Measurements from ENCODE around the gene DEGS2. TPM values are rescaled to one million over a fixed set of nuclear protein-coding genes. Genes with fewer than 3 reads are reported as not detected.

The DEGS2 gene
- total and polyA plus RNA-seq, 4 donors: 3.6 to 7.4 (median 5.7) TPM

GRCh38 chr14:100117633-100118395, 41.6 kb downstream of the DEGS2 start:
- Histone ChIP-seq H3K36me3 (ENCODE audit: control insufficient read depth in 4 of 4, insufficient read depth in 4 of 4, low read length in 4 of 4) (peaks cover 0 to 9% (median 3%) of the 10 kb centered on the region in 4 donors), H3K4me1 (ENCODE audit: control insufficient read depth in 5 of 5, insufficient read depth in 5 of 5, low read length in 5 of 5) (peaks cover 0 to 12% (median 1%) of the 10 kb centered on the region in 5 donors), H3K27me3 (ENCODE audit: control insufficient read depth in 3 of 3, insufficient read depth in 3 of 3, low read length in 2 of 3) (no peaks in the 10 kb centered on the region), H3K9ac (ENCODE audit: insufficient read depth in 1 of 2, low read length in 2 of 2) (no peak overlapping the region), H3K4me3 (no peak overlapping the region), H3K27ac (ENCODE audit: low read depth in 1 of 2, low read length in 1 of 2) (no peak overlapping the region), H3K9me3 (ENCODE audit: control insufficient read depth in 4 of 4, insufficient read depth in 3 of 4, low read length in 3 of 4) (no peaks in the 10 kb centered on the region)
- WGBS, 2 donors: 86 to 91% methylated on average over 14 of the region's 14 CpGs
- TF ChIP-seq CTCF (IDR thresholded peaks at IDR 0.05; ENCODE audit: control extremely low read depth, extremely low read depth): no peak
- DNase-seq: no peak
- ATAC-seq (ENCODE audit: insufficient read depth, low FRiP score): no peak

- no peak overlapping the region for H3K9ac ChIP-seq (ENCODE audit: insufficient read depth in 1 of 2, low read length in 2 of 2)
- no peaks in the 10 kb centered on the region for H3K9me3 ChIP-seq (ENCODE audit: control insufficient read depth in 4 of 4, insufficient read depth in 3 of 4, low read length in 3 of 4)
- no peak for DNase-seq
- TF ChIP-seq CTCF (IDR thresholded peaks at IDR 0.05; ENCODE audit: control extremely low read depth, extremely low read depth): no peak
- H3K27ac ChIP-seq (ENCODE audit: low read depth in 1 of 2, low read length in 1 of 2): no peak overlapping the region
- peaks cover 0 to 9% (median 3%) of the 10 kb centered on the region in 4 donors for H3K36me3 ChIP-seq (ENCODE audit: control insufficient read depth in 4 of 4, insufficient read depth in 4 of 4, low read length in 4 of 4)
- 93 to 94% methylated on average over 10 of the region's 10 CpGs for WGBS, 2 donors
- H3K4me3 ChIP-seq: no peak overlapping the region
- no peaks in the 10 kb centered on the region for H3K27me3 ChIP-seq (ENCODE audit: control insufficient read depth in 3 of 3, insufficient read depth in 3 of 3, low read length in 2 of 3)
- peaks cover 0 to 14% (median 7%) of the 10 kb centered on the region in 5 donors for H3K4me1 ChIP-seq (ENCODE audit: control insufficient read depth in 5 of 5, insufficient read depth in 5 of 5, low read length in 5 of 5)
- ATAC-seq (ENCODE audit: insufficient read depth, low FRiP score): no peak
Measured at GRCh38 chr14:100117026-100117425, 42.4 kb downstream of the DEGS2 start.

GRCh38 chr14:100116134-100116533, 43.3 kb downstream of the DEGS2 start:
- 75 to 77% methylated on average over 3 of the region's 3 CpGs for WGBS, 2 donors
- no peaks in the 10 kb centered on the region for H3K9me3 ChIP-seq (ENCODE audit: control insufficient read depth in 4 of 4, insufficient read depth in 3 of 4, low read length in 3 of 4)
- no peak overlapping the region for H3K27ac ChIP-seq (ENCODE audit: low read depth in 1 of 2, low read length in 1 of 2)
- ATAC-seq (ENCODE audit: insufficient read depth, low FRiP score) (no peak), DNase-seq (no peak)
- peaks cover 0 to 9% (median 3%) of the 10 kb centered on the region in 4 donors for H3K36me3 ChIP-seq (ENCODE audit: control insufficient read depth in 4 of 4, insufficient read depth in 4 of 4, low read length in 4 of 4)
- H3K4me3 ChIP-seq: no peak overlapping the region
- no peaks in the 10 kb centered on the region for H3K27me3 ChIP-seq (ENCODE audit: control insufficient read depth in 3 of 3, insufficient read depth in 3 of 3, low read length in 2 of 3)
- no peak overlapping the region for H3K9ac ChIP-seq (ENCODE audit: insufficient read depth in 1 of 2, low read length in 2 of 2)
- peaks cover 0 to 21% (median 14%) of the 10 kb centered on the region in 5 donors for H3K4me1 ChIP-seq (ENCODE audit: control insufficient read depth in 5 of 5, insufficient read depth in 5 of 5, low read length in 5 of 5)
- TF ChIP-seq CTCF (IDR thresholded peaks at IDR 0.05; ENCODE audit: control extremely low read depth, extremely low read depth): no peak
